ENCODE results near the gene SLC51A. TPM values are rescaled to one million over a fixed set of nuclear protein-coding genes. Genes with fewer than 3 reads are reported as not detected.
"Not testable (repeated sequence)": the region's sequence is repeated elsewhere in the genome, so short reads cannot be mapped to it uniquely, and the experiment has no call there.

SLC51A gene
- not detected for total RNA-seq

DNA sequence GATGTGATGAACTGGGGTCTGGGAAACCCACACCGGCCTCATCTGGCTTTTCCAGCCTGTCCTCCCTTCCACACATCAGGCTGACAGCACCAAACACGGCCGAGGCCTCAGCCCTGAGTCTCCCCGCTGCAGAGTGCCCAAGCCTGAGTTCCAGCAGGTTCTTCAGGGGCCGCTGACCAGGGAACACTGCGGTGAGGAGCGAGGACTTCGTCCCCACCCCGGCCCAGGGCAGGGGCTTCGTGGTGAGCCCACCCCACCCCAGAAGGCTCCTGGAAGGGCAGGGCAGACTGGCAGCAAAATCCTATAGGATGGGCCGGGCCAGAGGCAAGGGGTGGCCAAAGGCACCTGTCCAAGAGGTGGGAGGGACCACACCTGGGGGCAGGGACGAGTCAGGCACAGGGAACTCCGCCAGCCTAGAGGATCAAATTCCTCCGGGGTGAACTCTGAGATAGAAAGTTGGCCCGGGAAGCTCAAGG, at the start of gene SLC51A:
Gene SLC51A, plus strand, starts transcription at position 446 of the 476 bp plus-strand sequence. CDS start 179 bp downstream, outside the sequence.
- no peak for DNase-seq

DNA sequence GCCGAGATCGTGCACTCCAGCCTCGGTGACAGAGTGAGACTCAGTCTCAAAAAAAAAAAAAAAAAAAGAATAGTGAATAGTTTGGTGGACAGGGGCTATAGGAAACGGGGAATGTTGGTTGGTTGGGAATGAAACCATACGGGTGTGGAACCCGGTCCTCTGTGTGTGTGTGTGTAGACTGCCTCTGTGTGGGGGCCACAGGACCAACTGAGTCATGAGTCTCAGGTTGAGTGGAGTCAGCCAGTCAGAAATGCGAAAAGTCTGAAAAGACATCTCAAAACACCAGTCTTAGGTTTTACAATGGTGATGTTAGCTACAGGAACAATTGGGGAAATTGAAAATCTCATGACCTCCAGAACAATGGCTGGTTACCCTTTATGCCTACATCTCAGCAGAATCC, 49.6 kb upstream of the SLC51A start:
- no peak for DNase-seq

DNA sequence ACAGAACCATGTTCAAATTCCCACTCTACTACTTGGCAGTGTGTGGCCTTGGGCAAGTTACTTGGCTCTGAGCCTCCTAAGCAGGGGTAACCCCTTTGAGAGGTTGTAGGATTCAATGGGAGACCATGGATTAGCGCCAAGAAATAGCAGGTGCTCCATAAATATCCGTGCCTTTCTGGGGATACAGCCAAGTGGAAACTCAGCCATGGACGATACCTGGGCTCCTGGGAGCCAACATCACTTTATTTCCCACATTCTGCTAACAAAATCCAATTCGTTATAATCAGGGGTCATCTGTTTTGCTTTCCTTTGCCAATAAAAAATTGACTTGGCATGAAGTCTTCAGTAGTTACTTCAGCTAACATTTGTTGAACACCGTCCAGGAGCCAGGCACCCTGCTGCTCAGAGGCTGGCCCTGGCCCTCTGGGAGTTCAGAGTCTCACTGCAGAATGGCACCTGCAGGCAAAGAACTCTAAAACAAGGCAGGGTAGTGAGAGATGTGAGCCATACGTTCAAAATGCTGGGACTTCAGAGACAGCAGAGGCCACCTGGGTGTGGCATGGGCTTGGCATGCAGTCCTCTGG, 47.4 kb upstream of the SLC51A start:
- DNase-seq: no peak

DNA sequence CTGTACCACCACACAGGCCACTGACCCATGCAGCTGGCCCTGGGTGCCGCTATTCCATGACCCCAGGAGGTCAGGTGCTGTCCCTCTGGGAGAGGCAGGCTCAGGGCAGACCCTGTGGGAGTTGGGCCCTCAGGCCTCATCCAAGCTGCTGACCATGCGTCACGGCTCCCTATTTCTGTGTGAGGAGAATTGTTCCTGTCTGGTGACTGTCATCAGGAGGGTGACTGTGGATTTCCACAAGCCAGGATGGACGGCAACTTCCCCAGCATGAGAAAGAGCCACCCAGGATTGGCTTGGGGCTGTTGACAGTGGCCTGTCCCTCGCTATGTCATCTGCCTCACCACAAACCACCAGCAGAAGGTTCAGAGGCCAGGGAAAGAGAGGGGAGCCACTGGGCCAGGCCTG, 46.5 kb upstream of the SLC51A start:
- DNase-seq: no peak

DNA sequence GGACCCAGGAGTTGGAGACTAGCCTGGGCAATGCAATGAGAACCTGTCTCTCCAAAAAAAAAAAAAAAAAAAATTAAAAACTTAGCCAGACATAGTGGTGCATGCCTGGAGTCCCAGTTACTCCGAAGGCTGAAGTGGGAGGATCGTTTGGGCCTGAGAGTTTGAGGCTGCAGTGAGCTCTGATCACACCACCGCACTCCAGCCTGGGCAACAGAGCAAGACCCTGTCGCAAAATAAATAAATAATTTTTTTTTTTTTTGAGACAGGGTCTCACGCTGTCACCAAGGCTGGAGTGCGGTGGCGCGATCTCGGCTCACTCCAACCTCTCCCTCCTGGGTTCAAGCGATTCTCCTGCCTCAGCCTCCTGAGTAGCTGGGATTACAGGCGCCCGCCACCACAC, 46.0 kb upstream of the SLC51A start:
- not testable (repeated sequence) for DNase-seq

DNA sequence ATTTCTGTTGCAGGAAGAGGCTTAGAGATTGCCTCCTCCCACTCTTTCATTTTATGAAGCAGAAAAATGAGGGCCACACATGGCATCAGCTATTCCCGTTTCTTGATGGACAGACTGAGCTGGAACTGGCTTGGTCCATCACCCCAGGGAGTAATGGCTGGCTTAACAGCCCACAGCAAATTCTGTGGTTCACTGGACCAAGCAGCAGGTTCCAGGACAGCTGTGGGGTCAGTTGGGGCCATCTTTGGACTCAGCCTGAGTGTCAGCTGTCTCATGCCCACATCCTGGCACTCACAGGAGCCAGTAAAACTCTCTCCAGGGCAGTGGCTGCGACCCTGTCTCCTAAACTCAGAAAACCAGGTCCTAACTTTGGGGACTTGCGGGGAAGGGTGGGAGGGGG, 41.7 kb upstream of the SLC51A start:
- no peak for DNase-seq

DNA sequence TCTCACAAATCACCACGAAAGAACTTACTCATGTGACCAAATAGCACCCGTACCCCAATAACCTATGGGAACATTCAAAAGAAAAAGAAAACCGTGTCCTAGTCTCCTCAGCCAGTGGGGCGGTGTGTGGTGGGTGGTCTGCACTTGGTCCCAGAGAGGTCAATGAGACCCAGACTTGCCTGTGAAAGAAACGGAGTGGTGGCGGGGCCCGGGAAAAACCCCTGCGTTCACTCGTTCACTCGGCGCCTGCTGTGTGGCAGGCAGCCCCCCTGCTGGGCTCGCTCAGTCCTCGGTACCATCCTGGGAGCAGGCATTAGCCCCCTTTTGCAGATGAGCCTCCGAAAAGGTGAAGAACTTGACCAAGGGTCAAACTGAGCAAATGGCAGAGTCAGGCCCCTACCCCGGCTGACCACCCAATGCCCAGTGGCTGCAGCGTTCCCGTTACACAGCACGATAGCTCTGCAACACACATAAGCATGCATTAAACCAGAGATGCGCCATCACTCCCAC, 41.2 kb upstream of the SLC51A start:
- DNase-seq: no peak

DNA sequence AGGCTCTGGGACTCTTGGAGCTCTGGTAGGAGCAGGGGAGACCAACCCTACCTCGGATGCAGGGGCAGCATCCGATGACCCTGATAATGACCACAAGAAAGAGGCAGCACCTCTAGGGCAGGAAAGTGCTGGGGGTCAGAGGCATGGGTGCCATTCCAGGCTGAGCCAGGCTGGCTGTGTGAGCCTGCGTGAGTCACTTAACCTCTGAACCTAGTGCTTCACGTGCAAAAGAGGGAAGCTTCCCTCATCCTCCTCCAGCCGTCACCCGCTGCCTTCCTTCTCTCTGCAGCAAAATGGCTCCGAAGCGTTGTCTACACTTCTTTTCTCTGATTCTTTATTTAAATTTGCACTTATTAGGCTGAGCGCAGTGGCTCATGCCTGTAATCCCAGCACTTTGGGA, 40.6 kb upstream of the SLC51A start:
- no peak for DNase-seq

DNA sequence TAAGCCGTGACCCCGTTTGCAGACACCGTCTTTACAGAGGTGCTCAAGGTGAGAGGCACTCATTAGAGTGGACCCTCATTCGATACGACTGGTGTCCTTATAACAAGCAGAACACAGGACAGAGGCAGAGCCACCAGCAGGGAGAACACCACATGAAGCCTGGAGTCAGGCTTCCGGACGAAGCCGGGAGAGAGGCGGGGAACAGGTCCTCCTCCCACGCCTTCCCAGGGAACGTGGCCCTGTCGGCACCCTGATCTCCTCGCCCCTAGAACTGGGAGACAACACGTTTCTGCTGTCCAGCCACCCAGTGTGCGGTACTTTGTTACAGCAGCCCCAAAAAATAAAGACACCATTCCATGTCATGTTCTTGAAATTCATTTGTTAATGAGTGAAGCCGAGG, 38.8 kb upstream of the SLC51A start:
- DNase-seq: no peak

DNA sequence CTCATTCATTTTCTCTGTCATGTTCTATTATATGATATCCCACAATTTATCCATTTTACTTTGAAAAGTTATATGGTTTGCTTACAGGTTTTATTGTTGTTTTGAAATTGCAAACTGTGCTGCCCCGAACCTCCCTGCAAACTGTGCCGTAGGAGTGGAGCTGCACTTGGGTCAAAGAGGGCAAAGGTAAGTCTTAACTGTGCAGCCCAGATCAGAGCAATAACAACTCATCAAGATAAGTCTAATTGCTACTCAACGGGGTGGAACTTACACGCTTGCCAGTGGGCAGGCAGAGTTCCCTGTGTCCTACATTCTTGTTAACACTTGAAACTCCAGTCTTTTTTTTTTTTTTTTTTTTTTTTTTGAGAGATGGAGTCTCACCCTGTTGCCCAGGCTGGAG, 38.4 kb upstream of the SLC51A start:
- DNase-seq: no peak

DNA sequence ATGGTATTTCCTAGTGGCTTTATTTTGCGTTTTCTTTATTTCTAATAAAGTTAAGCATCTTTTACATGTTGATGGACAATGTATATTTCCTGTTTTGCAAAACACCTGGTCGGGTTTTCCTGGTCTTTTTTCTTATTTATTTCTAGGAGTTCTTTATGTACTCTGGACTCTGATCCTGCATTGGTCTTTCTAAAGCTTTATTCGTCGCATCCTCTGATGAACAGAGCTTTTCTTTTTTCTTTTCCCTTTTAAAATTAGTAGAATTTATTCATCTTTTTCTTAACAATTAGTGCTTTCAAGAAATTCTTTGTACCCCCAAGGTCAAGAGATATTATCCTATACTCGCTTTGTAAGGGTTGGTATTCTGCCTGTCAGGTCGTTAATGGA, 37.3 kb upstream of the SLC51A start:
- no peak for DNase-seq

DNA sequence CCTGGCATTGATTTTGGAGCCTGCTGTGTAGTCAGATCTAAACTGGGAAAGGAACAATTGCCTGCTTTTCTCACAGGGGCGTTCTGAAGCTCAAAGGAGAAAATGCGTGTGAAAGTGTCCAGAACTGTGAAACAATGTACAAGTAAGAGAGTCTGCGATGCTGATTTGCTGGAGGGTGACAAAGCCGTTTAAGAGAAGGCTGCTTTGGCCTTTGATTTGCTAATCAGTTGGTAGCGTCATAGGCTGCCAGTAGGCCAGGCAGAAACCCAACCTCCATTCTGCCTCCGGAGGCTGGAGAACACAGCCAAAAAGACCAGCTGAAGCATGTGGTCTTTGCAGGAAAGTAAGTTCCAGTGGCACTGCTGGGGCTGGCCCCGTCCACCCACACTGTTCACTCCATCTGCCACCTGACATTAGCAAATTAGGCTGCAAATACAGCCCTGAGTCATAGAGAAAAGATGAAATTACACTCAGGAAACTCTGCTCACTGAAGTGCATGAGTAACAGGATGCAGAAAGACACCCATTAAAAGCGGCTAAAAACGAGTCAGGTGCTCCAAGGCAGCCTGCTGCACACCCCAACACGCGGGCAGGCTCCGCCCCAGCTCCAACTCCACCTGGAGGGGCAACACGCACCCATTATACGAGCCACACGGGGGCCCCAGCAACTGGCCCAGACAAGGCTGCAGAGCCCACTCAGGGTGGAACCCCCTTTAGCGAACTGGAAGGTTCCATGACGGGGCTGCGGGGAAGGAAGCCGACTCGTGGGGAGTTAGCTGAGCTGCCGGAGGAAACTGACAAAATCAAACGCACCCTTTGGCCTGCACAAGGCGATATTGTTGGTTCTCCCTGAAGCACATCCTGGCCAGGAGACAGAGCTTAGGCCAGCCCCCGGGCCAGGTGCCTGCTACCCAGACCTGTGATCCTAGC, 36.7 kb upstream of the SLC51A start:
- peak; percentile 75 for DNase-seq

DNA sequence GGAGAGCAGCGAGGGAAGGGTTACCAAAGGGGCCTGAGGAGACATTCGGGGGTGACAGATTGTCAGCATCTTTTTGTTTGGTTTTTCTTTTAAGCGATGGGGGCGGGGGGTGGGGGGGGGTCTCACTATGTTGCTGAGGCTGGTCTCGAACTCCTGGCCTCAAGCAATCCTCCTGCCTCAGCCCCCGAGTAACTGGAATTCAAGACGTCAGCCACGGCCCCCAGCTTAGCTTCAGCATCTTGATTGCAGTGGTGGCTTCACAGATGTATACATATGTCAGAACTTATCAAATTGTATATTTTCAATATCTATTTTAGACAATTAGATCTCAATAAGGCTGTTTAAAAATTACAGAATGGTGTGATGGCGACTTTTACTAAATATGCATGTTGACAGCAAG, 36.0 kb upstream of the SLC51A start:
- no peak for DNase-seq

DNA sequence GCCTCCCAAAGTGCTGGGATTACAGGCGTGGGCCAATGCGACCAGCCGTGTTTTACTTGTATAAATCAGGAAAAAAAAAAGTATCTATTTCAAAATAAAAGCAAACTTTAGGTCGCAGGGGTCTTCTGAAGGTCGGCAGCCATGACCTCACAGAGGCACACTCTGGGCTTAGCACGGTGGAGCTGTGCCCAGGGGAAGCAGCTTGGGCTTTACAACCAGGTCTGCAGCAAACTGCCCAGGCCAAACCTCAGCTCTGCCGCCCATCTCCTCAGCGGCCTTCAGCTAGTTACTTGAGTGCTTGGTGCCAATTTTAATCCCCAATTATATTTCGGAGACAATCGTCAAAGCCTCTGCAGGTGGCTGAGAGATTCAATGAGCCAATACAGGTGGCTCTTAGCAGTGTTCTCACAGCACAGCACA, 35.2 kb upstream of the SLC51A start:
- DNase-seq: no peak

DNA sequence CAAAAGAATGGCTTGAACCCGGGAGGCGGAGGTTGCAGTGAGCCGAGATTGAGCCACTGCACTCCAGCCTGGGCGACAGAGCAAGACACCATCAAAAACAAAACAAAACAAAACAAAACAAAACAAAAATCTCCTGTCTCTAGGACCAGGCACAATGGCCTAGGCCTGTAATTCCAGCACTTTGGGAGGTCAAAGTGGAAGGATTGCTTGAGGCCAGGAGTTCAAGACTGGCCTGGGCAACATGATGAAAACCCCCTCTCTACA, 32.2 kb upstream of the SLC51A start:
- DNase-seq: not testable (repeated sequence)

DNA sequence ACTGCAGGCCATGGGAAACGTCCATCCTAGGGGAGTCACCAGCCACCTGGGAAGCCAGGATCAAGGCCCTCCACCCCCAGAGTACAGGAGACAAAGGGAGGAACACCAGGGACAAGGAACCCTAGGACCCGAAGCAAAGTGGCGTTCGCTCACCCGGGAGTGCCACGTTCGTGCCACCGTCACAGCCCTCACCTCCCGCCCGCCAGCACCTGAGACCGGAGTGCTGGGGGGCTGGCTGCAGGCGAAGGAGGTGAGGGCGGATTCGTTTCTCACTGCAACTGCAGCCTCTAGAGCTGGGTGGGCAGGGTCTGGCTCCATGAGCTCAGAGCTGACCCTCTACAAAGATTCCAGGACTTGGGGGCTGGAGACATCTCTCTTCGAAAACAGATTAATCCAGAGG, 31.5 kb upstream of the SLC51A start:
- DNase-seq: no peak

DNA sequence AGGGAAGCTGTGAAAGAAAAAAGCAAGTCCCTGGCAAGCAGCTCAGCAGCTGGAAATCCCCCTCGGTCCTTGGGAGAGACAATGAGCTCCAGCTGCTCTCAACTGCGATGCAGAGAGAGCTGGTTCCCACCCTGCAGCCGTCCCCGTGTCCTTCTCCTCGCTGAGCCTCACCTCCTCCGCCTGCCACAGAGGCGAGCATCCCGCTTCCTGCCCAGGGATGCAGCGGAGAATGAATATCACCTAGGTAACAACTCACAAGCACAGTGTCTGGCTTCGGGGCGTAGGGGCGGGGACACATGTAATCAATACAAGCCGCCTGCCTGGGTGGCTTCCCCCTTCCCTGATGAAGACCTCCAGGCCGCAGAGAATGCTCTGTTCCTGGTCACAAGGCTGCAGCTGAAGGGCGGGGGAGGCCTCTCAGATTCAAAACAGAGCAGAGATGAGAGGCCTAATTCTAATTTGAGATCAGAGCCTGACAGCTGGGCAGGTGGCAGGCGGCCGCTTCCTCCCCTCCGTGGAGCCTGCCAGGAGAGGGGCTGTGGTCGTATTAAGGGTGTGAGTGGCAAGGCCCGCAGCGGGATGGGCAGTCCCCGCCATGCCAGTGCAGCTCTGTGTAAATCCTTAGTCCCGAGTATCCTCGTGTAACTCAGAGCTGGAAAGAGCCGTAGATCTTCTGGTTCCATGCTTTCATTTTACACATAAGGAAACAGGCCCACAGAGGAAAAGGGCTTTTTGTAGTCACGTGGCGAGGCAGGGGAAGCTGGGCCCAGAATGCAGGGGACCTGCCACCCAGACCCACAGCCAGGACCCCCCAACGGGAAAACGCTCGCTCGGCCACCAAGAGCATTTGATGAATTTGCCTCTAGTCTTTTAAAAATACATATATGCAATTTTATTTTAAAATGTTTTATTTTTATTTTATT, 29.4 kb upstream of the SLC51A start:
- DNase-seq: no peak

DNA sequence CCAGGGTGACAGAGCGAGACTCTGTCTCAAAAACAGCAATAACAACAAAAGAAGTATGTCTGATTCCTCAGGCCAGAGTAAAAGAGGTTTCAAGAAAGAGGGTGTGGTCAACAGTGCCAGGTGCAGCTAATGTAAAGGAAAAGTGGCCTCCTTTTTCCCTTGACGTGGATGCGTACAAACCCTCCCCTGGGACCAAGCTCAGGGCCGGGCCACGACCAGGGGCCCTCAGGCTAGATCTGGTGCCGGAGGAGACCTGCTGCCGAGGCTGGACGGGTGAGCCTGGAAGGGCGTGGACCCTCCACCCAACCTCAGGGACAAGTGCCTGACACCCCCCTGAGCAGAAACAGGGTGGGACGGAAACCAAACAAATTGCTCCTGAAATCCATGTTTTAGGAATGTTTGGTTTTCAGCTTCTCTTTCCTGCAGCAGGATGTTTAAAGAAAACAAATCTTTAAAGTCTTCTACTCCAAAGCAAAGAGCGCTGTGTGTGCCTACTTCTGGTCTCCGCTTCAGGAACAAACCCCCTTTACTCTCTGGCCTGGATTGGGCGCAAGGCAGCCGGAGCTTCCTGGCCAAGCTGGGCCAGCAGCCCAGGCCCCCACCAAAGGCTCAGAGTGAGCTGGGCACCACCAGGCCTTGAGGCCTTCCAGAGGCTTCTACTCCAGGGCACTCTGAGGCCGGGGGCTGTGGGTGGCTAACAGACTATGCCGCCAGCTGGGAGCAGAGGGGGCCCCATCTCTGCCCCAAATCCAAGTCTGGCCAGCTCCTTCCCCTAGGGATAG, 26.6 kb upstream of the SLC51A start:
- DNase-seq: no peak

DNA sequence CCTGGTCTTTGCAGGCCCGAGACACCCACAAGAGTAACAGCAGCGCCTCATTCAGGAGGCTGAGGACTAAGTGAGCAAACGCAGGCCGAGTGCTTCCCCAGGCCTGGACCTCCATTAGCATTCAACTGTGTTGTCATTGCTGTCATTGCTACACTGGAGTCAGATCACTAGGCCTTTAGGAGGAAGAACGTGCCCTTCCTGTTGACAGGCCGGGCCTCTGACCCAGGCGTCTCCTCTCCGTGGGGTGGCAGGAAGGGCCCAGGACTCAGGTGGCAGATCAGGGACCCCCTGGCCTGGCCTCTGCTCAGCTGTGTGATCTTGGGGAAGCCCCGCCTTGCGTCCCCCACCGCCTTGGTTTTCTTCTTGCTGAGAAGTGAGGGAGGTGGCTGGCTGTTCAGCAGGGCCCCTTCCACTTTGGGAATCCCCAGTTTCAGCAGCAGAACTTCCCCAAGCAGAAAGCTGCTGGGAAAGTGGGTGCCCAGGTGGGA, 24.3 kb upstream of the SLC51A start:
- DNase-seq: peak; percentile 33

DNA sequence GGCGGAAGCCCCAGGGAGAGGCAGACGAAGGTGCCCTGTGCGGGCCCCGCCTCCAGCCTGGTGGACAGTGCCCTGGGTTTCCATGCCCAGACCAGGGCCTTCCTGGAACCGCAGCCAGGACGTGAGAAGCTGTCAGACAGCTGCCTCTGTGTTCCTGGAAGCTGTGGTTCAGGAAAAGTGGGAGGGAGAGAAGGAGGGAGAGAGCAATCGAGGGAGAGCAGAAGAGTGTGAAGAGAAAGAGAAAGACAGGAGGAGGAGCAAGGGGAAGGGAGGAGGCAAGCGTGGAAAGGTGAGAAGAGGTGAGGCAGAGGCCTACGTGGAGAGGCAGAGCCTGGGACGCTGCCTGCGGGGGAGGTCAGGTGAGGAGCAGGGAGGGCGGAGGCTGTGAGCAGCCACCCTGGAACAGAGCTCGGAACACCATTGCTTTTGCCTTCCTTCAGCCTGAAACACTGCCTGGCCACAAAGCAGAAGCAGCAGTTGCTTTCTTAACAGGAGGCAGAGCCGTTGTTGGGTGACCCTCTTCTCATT, 23.7 kb upstream of the SLC51A start:
- no peak for DNase-seq

DNA sequence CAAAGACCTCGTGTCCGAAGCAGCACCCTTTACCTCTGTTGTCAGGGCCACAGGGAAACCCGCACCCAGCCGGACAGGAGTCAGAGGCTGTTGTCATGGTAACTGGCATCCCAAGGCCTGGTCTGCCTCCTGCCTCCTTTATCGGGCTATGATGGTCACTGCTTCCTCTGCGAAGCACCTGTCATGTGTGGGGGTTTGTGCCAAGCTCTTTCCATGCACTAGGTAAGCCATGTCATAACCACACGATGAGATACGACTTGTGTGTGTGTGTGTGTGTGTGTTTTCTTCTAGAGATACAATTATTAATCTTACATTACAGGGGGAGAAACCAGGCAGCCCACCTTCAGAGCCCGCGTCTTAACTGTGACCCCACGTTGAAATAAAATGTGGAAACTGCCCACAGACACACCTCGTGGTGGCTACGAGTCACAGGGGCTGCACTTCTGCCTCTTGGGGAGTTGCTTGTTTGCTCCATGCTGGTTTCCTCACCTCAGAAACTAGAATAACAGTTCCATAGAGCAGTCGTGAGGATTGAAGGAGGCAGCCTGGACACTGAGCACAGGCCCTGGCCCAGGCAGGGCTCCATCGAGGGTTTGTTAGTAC, 23.1 kb upstream of the SLC51A start:
- no peak for DNase-seq

Measured in effector CD4-positive, alpha-beta T cell (primary cell).